Measurements from ENCODE around the gene NARS2.

NARS2 gene

GRCh38 chr11:78400116-78400515 is 174.5 kb downstream of the NARS2 start:
- DNase-seq (ENCODE audit: low read depth): no peak

GRCh38 chr11:78399136-78399535 is 175.5 kb downstream of the NARS2 start:
- DNase-seq (ENCODE audit: low read depth): no peak
- H3K4me3 ChIP-seq (ENCODE audit: low read depth, low read length): no peak overlapping the region

More at GRCh38 chr11:78400116-78400515, 174.5 kb downstream of the NARS2 start:
- no peak overlapping the region for H3K4me3 ChIP-seq (ENCODE audit: low read depth, low read length)

- no peak for DNase-seq (ENCODE audit: low read depth)
- no peak overlapping the region for H3K4me3 ChIP-seq (ENCODE audit: low read depth, low read length)
Observed at GRCh38 chr11:78398715-78399114, 175.9 kb downstream of the NARS2 start.

- H3K4me3 ChIP-seq (ENCODE audit: low read depth, low read length): no peak overlapping the region
- DNase-seq (ENCODE audit: low read depth): no peak
Observed at GRCh38 chr11:78397398-78397797, 177.3 kb downstream of the NARS2 start.

GRCh38 chr11:78395597-78395996 is 179.1 kb downstream of the NARS2 start:
- no peak overlapping the region for H3K4me3 ChIP-seq (ENCODE audit: low read depth, low read length)
- DNase-seq (ENCODE audit: low read depth): no peak

- DNase-seq (ENCODE audit: low read depth): no peak
- H3K4me3 ChIP-seq (ENCODE audit: low read depth, low read length): no peak overlapping the region
Observed at GRCh38 chr11:78392854-78393253, 181.8 kb downstream of the NARS2 start.

- no peak overlapping the region for H3K4me3 ChIP-seq (ENCODE audit: low read depth, low read length)
- DNase-seq (ENCODE audit: low read depth): no peak
Observed at GRCh38 chr11:78391424-78391823, 183.2 kb downstream of the NARS2 start.

GRCh38 chr11:78390809-78391208 is 183.9 kb downstream of the NARS2 start:
- H3K4me3 ChIP-seq (ENCODE audit: low read depth, low read length): no peak overlapping the region
- DNase-seq (ENCODE audit: low read depth): no peak

GRCh38 chr11:78386215-78386941 is 188.3 kb downstream of the NARS2 start:
- DNase-seq (ENCODE audit: low read depth): no peak
- H3K4me3 ChIP-seq (ENCODE audit: low read depth, low read length): no peak overlapping the region

Data from skeletal muscle cell (primary cell).